ENCODE results near the gene MLEC. TPM values are rescaled to one million over a fixed set of nuclear protein-coding genes. Genes with fewer than 3 reads are reported as not detected.

Gene MLEC
- 131 and 149 TPM in 2 replicates for total RNA-seq

- Mint-ChIP-seq H3K4me3 (peak within 1 kb of the TSS; percentile 92), H3K4me1 (peaks cover 53% of the 10 kb centered on the region), H3K27me3 (peaks cover 2% of the 10 kb centered on the region), H3K27ac (peak within 1 kb of the TSS; percentile 96), H3K36me3 (ENCODE audit: low read depth) (peaks cover 4% of the 10 kb centered on the region), H3K9me3 (no peaks in the 10 kb centered on the region)
- DNase-seq: peak; percentile 100
- intact Hi-C loops (cut with micrococcal nuclease): loop anchor here (1.0 to 5.0 kb wide), 6 partner anchors 38 to 940 kb away; partner anchors contain the start of genes ACADS, COX6A1, DYNLL1 and ORAI1
Measured at GRCh38 chr12:120686690-120687577, at the start of gene MLEC. TSS of gene MLEC (plus strand) at chr12:120687149. CDS start at chr12:120687297, 148 bp downstream.

- no peaks in the 10 kb centered on the region for H3K36me3 Mint-ChIP-seq (ENCODE audit: low read depth)
- intact Hi-C loops (cut with micrococcal nuclease): no loop called here
- H3K4me3 Mint-ChIP-seq: peak within 1 kb of the TSS; percentile 80
- H3K9me3 Mint-ChIP-seq: no peaks in the 10 kb centered on the region
- H3K4me1 Mint-ChIP-seq: peaks cover 9% of the 10 kb centered on the region
- peak; percentile 87 for DNase-seq
- H3K27ac Mint-ChIP-seq: no peak within 1 kb of the TSS
- H3K27me3 Mint-ChIP-seq: peaks cover 64% of the 10 kb centered on the region
Measured at GRCh38 chr12:120639771-120640721, 46.9 kb upstream of the MLEC start, which contains the start of gene CABP1. TSS of gene CABP1 (plus strand) at chr12:120640626. CDS start at chr12:120640686, 60 bp downstream.

- Mint-ChIP-seq H3K27ac (no peak overlapping the region), H3K36me3 (ENCODE audit: low read depth) (no peaks in the 10 kb centered on the region), H3K27me3 (peaks cover 69% of the 10 kb centered on the region), H3K4me3 (peak overlapping the region; percentile 80), H3K4me1 (peaks cover 9% of the 10 kb centered on the region), H3K9me3 (no peaks in the 10 kb centered on the region)
- DNase-seq: peak; percentile 89
- intact Hi-C loops (cut with micrococcal nuclease): loop anchor here (1.0 kb wide), 1 partner anchor 8 kb away; no protein-coding TSS in a partner anchor
Measured at GRCh38 chr12:120640861-120641833, 45.8 kb upstream of the MLEC start.

- intact Hi-C loops (cut with micrococcal nuclease): no loop called here
- H3K4me1 Mint-ChIP-seq: peaks cover 13% of the 10 kb centered on the region
- no peaks in the 10 kb centered on the region for H3K9me3 Mint-ChIP-seq
- no peak for DNase-seq
- no peaks in the 10 kb centered on the region for H3K36me3 Mint-ChIP-seq (ENCODE audit: low read depth)
- peak overlapping the region; percentile 23 for H3K4me3 Mint-ChIP-seq
- no peak overlapping the region for H3K27ac Mint-ChIP-seq
- H3K27me3 Mint-ChIP-seq: peaks cover 67% of the 10 kb centered on the region
Measured at GRCh38 chr12:120642121-120642520, 44.8 kb upstream of the MLEC start.

DNA sequence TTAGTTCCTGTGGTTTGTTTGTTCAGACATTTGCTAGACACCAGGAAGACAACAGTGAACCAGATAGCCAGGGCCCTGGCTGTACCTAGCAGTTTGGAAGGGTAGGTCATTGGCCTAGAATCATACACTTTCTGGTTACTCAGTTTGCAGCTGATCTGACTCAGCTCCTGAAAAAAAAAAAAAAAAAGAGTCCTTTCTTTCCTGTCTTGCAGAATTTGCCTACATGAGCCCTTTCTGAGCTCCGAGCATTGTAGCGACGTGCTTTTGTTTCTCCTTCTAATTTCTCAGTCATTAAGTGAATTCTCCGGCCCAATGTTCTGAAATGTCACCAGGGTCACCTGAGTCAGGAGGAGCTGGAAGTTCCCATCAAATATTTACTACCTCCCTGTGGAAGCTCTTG lies 44.1 kb upstream of the MLEC start:
- Mint-ChIP-seq H3K27ac (no peak overlapping the region), H3K4me3 (peak overlapping the region; percentile 23), H3K9me3 (no peaks in the 10 kb centered on the region), H3K27me3 (peaks cover 62% of the 10 kb centered on the region), H3K36me3 (ENCODE audit: low read depth) (no peaks in the 10 kb centered on the region), H3K4me1 (peaks cover 13% of the 10 kb centered on the region)
- intact Hi-C loops (cut with micrococcal nuclease): no loop called here
- DNase-seq: no peak

- DNase-seq: no peak
- peaks cover 58% of the 10 kb centered on the region for H3K27me3 Mint-ChIP-seq
- H3K27ac Mint-ChIP-seq: no peak overlapping the region
- no peak overlapping the region for H3K4me3 Mint-ChIP-seq
- peaks cover 13% of the 10 kb centered on the region for H3K4me1 Mint-ChIP-seq
- no peaks in the 10 kb centered on the region for H3K36me3 Mint-ChIP-seq (ENCODE audit: low read depth)
- intact Hi-C loops (cut with micrococcal nuclease): no loop called here
- H3K9me3 Mint-ChIP-seq: no peaks in the 10 kb centered on the region
Measured at GRCh38 chr12:120643574-120643973, 43.4 kb upstream of the MLEC start.

GRCh38 chr12:120646044-120646443 lies 40.9 kb upstream of the MLEC start:
- no peak overlapping the region for H3K4me3 Mint-ChIP-seq
- H3K27ac Mint-ChIP-seq: no peak overlapping the region
- intact Hi-C loops (cut with micrococcal nuclease): loop anchor here (2.0 to 5.0 kb wide), 2 partner anchors 319 to 325 kb away; partner anchors contain the start of gene PLA2G1B
- H3K27me3 Mint-ChIP-seq: peaks cover 65% of the 10 kb centered on the region
- H3K9me3 Mint-ChIP-seq: no peaks in the 10 kb centered on the region
- DNase-seq: no peak
- no peaks in the 10 kb centered on the region for H3K36me3 Mint-ChIP-seq (ENCODE audit: low read depth)
- peaks cover 19% of the 10 kb centered on the region for H3K4me1 Mint-ChIP-seq

DNA sequence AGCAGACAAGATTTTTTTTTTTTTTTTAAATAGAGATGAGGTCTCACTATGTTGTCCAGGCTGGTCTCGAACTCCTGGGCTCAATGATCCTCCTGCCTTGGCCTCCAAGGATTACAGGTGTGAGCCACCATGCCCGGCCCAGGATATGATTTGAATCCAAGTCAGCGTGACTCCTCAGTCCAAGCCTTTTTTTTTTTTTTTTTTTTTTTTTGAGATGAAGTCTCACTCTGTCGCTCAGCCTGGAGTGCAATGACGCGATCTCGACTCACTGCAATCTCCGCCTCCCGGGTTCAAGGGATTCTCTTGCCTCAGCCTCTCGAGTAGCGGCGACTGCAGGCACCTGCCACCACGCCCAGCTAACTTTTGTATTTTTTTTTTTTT lies 39.6 kb upstream of the MLEC start:
- intact Hi-C loops (cut with micrococcal nuclease): loop anchor here (1.0 to 5.0 kb wide), 3 partner anchors 67 to 323 kb away; partner anchors contain the start of gene PLA2G1B
- DNase-seq: no peak
- Mint-ChIP-seq H3K4me1 (peaks cover 13% of the 10 kb centered on the region), H3K27me3 (peaks cover 65% of the 10 kb centered on the region), H3K9me3 (no peaks in the 10 kb centered on the region), H3K27ac (no peak overlapping the region), H3K36me3 (ENCODE audit: low read depth) (no peaks in the 10 kb centered on the region), H3K4me3 (no peak overlapping the region)

DNA sequence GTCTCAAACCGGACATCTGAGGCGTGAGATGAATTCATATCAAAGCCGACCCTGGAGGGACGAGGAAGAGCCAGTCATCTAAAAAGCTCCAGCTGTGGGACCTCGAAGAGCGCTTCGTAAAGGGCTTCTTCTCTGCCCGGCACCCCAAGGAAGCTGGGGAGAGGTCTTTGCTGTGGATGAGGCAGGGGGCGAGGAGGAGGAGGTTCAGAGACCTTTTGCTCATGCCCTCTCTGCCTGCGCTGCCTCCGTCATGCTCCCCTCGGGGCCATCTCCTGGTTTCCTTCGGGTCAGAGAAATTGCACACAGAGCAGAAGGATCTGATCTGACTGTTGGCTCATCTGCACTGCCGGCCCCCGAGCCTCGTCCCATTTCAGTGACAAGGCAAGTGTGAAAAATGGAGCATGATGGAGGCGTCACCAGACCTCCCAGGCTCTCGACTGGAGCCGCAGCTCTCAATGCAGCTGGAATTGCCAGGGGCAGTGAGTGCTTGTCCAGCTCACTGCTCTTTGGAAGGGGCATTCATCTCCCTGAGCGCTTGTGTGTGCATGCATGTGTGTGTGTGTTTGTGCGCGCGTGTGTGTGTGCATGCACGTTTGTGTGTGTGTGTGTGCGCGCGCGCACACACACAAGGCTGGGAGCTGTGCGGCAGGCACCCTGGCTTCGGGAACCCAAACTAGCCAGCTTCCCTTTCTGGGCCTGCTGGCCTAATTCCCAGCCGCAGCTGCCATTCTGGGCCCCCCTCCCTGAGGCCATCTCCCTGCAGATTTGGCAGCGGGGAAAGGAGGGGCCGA lies 37.3 kb upstream of the MLEC start:
- H3K27ac Mint-ChIP-seq: no peak overlapping the region
- peak overlapping the region; percentile 62 for H3K4me3 Mint-ChIP-seq
- no peak for DNase-seq
- H3K4me1 Mint-ChIP-seq: peaks cover 12% of the 10 kb centered on the region
- no peaks in the 10 kb centered on the region for H3K36me3 Mint-ChIP-seq (ENCODE audit: low read depth)
- intact Hi-C loops (cut with micrococcal nuclease): loop anchor here (1.0 to 5.0 kb wide), 4 partner anchors 8 to 322 kb away; partner anchors contain the start of genes MLEC and PLA2G1B
- no peaks in the 10 kb centered on the region for H3K9me3 Mint-ChIP-seq
- H3K27me3 Mint-ChIP-seq: peaks cover 53% of the 10 kb centered on the region

GRCh38 chr12:120650233-120650690 lies 36.7 kb upstream of the MLEC start:
- Mint-ChIP-seq H3K9me3 (no peaks in the 10 kb centered on the region), H3K36me3 (ENCODE audit: low read depth) (no peaks in the 10 kb centered on the region), H3K4me3 (no peak overlapping the region), H3K27me3 (peaks cover 48% of the 10 kb centered on the region), H3K27ac (no peak overlapping the region), H3K4me1 (peaks cover 12% of the 10 kb centered on the region)
- intact Hi-C loops (cut with micrococcal nuclease): no loop called here
- DNase-seq: no peak

DNA sequence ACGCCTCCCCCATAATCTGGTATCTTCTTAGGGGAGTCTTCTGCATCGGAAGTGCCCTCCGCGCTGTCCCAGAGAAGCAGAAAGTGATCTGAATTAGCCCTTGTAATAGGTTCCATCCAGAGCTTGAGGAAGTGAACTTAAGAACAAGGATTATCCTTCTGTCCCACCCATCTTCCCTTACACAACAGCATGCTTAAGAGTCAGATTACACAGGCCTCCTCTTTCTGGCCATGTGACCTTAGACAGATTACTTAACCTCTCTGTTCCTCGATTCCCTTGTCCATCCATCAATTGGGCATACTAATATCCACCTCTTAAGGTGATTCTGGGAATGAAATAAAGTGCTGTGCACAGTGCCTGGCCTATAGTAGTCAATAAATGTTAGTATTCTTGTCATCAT lies 35.1 kb upstream of the MLEC start:
- H3K27me3 Mint-ChIP-seq: peaks cover 40% of the 10 kb centered on the region
- no peak overlapping the region for H3K27ac Mint-ChIP-seq
- H3K4me3 Mint-ChIP-seq: no peak overlapping the region
- peaks cover 10% of the 10 kb centered on the region for H3K4me1 Mint-ChIP-seq
- intact Hi-C loops (cut with micrococcal nuclease): no loop called here
- no peaks in the 10 kb centered on the region for H3K9me3 Mint-ChIP-seq
- DNase-seq: no peak
- H3K36me3 Mint-ChIP-seq (ENCODE audit: low read depth): no peaks in the 10 kb centered on the region

Data from activated CD4-positive, alpha-beta T cell treated with anti-CD3 and anti-CD28 coated beads, Interleukin-2, amount 10 ng/mL, durations not matched to agents 24 days and 14 days (primary cell).